Mesothelial cell of epicardium (in vitro differentiated cells): ENCODE data around the gene GNG2. TPM values are rescaled to one million over a fixed set of nuclear protein-coding genes. Genes with fewer than 3 reads are reported as not detected.

Experiments used
- DNase-seq, 2 experiments: peaks; one replicate each; pipeline ENCODE4 v3.0.0; 2021; ENCODE audit warnings: low spot score in 2 of 2; ENCODE audit not compliant: unreplicated experiment in 2 of 2
- H3K27ac Mint-ChIP-seq: 2 replicates; pipeline ENCODE4 v1.8.0; 2021; ENCODE audit warnings: mixed read lengths
- H3K27me3 Mint-ChIP-seq: 2 replicates; pipeline ENCODE4 v1.8.0; 2021; ENCODE audit warnings: low read depth, mixed read lengths
- H3K36me3 Mint-ChIP-seq: 2 replicates; pipeline ENCODE4 v1.8.0; 2021; ENCODE audit warnings: mixed read lengths
- H3K4me1 Mint-ChIP-seq: 2 replicates; pipeline ENCODE4 v1.8.0; 2021; ENCODE audit warnings: mixed read lengths
- H3K4me3 Mint-ChIP-seq: 2 replicates; pipeline ENCODE4 v1.8.0; 2021; ENCODE audit warnings: mild to moderate bottlenecking, moderate library complexity, mixed read lengths
- H3K9me3 Mint-ChIP-seq: 2 replicates; pipeline ENCODE4 v1.8.0; 2021; ENCODE audit warnings: mixed read lengths
- total RNA-seq: library from RNA; stranded (reverse); gene quantifications from 3 replicates; pipeline ENCODE4 v1.2.1, GENCODE V29; 2021
- TF ChIP-seq, protein P1 (sequence below): fragments of 200-600 bp; sonication (generic); IDR thresholded peaks from one replicate; pipeline ENCODE4 v1.5.0; 2021; ENCODE audit warnings: antibody characterized with exemption; ENCODE audit not compliant: unreplicated experiment

Gene GNG2
- total RNA-seq, 1 donor from 2014 or later: 52.4 TPM

GRCh38 chr14:52000696-52001095, 140.3 kb downstream of the GNG2 start:
- DNase-seq: no peak
- Mint-ChIP-seq H3K4me3 (no peak overlapping the region), H3K9me3 (no peaks in the 10 kb centered on the region), H3K27ac (no peak overlapping the region), H3K36me3 (peaks cover 26% of the 10 kb centered on the region), H3K4me1 (no peaks in the 10 kb centered on the region), H3K27me3 (no peaks in the 10 kb centered on the region)
- TF ChIP-seq, protein P1, sequence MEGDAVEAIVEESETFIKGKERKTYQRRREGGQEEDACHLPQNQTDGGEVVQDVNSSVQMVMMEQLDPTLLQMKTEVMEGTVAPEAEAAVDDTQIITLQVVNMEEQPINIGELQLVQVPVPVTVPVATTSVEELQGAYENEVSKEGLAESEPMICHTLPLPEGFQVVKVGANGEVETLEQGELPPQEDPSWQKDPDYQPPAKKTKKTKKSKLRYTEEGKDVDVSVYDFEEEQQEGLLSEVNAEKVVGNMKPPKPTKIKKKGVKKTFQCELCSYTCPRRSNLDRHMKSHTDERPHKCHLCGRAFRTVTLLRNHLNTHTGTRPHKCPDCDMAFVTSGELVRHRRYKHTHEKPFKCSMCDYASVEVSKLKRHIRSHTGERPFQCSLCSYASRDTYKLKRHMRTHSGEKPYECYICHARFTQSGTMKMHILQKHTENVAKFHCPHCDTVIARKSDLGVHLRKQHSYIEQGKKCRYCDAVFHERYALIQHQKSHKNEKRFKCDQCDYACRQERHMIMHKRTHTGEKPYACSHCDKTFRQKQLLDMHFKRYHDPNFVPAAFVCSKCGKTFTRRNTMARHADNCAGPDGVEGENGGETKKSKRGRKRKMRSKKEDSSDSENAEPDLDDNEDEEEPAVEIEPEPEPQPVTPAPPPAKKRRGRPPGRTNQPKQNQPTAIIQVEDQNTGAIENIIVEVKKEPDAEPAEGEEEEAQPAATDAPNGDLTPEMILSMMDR: no peak

GRCh38 chr14:52002542-52002941, 142.1 kb downstream of the GNG2 start:
- Mint-ChIP-seq H3K27me3 (no peaks in the 10 kb centered on the region), H3K36me3 (peaks cover 37% of the 10 kb centered on the region), H3K27ac (no peak overlapping the region), H3K9me3 (no peaks in the 10 kb centered on the region), H3K4me1 (no peaks in the 10 kb centered on the region), H3K4me3 (no peak overlapping the region)
- no peak for DNase-seq
- TF ChIP-seq, protein P1: no peak

DNA sequence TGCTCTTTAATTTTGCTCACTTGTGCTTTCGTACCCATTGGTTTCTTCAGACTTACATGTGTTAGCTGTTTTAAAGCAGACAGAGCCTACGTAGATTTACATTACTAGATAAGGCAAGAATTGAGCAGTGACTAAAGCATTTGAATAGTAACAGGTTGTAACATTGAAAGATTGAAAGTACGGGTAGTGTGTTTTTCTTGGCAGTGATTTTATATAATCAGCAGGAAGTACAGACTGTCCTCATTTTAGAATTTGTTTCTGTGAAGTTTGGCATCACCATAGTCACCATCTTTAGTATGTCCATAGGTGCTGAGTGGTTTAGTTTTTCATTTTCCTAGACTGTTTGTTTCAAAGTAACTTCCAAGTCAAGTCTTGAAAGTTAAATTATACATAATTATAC, 142.9 kb downstream of the GNG2 start:
- H3K9me3 Mint-ChIP-seq: no peaks in the 10 kb centered on the region
- no peak overlapping the region for H3K27ac Mint-ChIP-seq
- peaks cover 43% of the 10 kb centered on the region for H3K36me3 Mint-ChIP-seq

GRCh38 chr14:52005625-52006024, 145.2 kb downstream of the GNG2 start:
- TF ChIP-seq, protein P1: no peak
- no peaks in the 10 kb centered on the region for H3K4me1 Mint-ChIP-seq
- peaks cover 44% of the 10 kb centered on the region for H3K36me3 Mint-ChIP-seq
- no peak for DNase-seq
- no peak overlapping the region for H3K27ac Mint-ChIP-seq
- H3K4me3 Mint-ChIP-seq: no peak overlapping the region
- H3K27me3 Mint-ChIP-seq: no peaks in the 10 kb centered on the region
- H3K9me3 Mint-ChIP-seq: no peaks in the 10 kb centered on the region

More for the DNA sequence above, 142.9 kb downstream of the GNG2 start:
- Mint-ChIP-seq H3K4me3 (no peak overlapping the region), H3K4me1 (no peaks in the 10 kb centered on the region), H3K27me3 (no peaks in the 10 kb centered on the region)
- DNase-seq: no peak
- TF ChIP-seq, protein P1: no peak

- Mint-ChIP-seq H3K27me3 (no peaks in the 10 kb centered on the region), H3K9me3 (no peaks in the 10 kb centered on the region), H3K27ac (no peak overlapping the region), H3K4me3 (no peak overlapping the region), H3K36me3 (peaks cover 51% of the 10 kb centered on the region), H3K4me1 (no peaks in the 10 kb centered on the region)
- TF ChIP-seq, protein P1: no peak
- DNase-seq: no peak
These were observed 145.9 kb downstream of the GNG2 start for GRCh38 chr14:52006361-52006760.

DNA sequence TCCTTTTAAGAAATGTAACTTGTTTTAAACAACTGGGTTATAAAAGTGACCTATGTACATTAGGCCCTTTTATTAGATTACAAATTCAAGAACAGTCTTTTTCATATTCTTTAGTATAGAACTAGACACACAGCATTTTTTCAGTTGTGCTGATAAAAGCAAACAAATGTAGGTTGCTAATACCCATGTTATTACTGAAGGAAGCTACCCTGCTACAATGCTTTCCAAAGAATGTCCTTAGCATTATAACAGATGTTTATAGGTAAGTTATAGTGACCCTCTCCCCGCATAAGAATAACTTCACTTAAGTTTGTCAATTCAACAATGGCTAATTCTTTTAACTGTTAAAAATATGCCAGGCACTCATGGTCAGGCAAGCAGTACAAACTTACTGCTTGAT, 146.8 kb downstream of the GNG2 start:
- Mint-ChIP-seq H3K27ac (no peak overlapping the region), H3K36me3 (peaks cover 51% of the 10 kb centered on the region)
- no peak for DNase-seq

More for the DNA sequence above, 146.8 kb downstream of the GNG2 start:
- H3K9me3 Mint-ChIP-seq: no peaks in the 10 kb centered on the region
- TF ChIP-seq, protein P1: no peak
- H3K4me1 Mint-ChIP-seq: no peaks in the 10 kb centered on the region
- no peak overlapping the region for H3K4me3 Mint-ChIP-seq
- H3K27me3 Mint-ChIP-seq: no peaks in the 10 kb centered on the region
